H1 (cell line): ENCODE results near the gene NFATC4. TPM values are rescaled to one million over a fixed set of nuclear protein-coding genes. Genes with fewer than 3 reads are reported as not detected.

Experiments used
- CTCF ChIA-PET: fragments of 300-600 bp; sonication (Branson Sonifier 250); formaldehyde crosslinking; loops from one replicate; lab custom pipeline; 2021; ENCODE audit not compliant: partially characterized antibody; lab: Charles Lee
- POLR2A ChIA-PET: fragments of 300-600 bp; sonication (Branson Sonifier 250); formaldehyde crosslinking; loops from one replicate; lab custom pipeline; 2021; ENCODE audit warnings: inconsistent platforms; ENCODE audit not compliant: partially characterized antibody; lab: Charles Lee
- DNase-seq, 2 experiments: peaks; one replicate each; pipeline versions ENCODE4 v3.0.0 to v3.0.0-alpha.2; 2010 to 2022; ENCODE audit warnings: low spot score in 2 of 2, low read depth in 1 of 2, mixed read lengths in 1 of 2
- FAIRE-seq: peaks from 2 replicates; lab custom pipeline; 2011; peaks lifted over from hg19 to GRCh38; lab: Jason Lieb, UNC
- H2AFZ ChIP-seq: 2 replicates; pipeline ENCODE4 v1.8.1; 2012; ENCODE audit warnings: low read length, inconsistent platforms
- H2AK5ac ChIP-seq: 2 replicates; pipeline ENCODE4 v1.6.1; 2013; ENCODE audit warnings: low read depth, low read length
- H2BK120ac ChIP-seq: replicated peaks from 2 replicates; pipeline ENCODE3; 2013; ENCODE audit warnings: low read depth, low read length, inconsistent platforms
- H2BK12ac ChIP-seq: 2 replicates; pipeline ENCODE4 v1.6.1; 2013; ENCODE audit warnings: low read depth, low read length
- H2BK15ac ChIP-seq: 2 replicates; pipeline ENCODE4 v1.6.1; 2013; ENCODE audit warnings: low read length
- H2BK20ac ChIP-seq: 2 replicates; pipeline ENCODE4 v1.6.1; 2013; ENCODE audit warnings: low read length
- H2BK5ac ChIP-seq: 2 replicates; pipeline ENCODE4 v1.6.1; 2013; ENCODE audit warnings: low read depth, low read length
- H3K14ac ChIP-seq: 2 replicates; pipeline ENCODE4 v1.6.1; 2013; ENCODE audit warnings: inconsistent platforms; ENCODE audit not compliant: insufficient read length
- H3K18ac ChIP-seq: 2 replicates; pipeline ENCODE4 v1.6.1; 2013; ENCODE audit warnings: low read length; ENCODE audit errors: extremely low read depth
- H3K23ac ChIP-seq: 2 replicates; pipeline ENCODE4 v1.6.1; 2013; ENCODE audit warnings: inconsistent platforms; ENCODE audit not compliant: insufficient read length
- H3K23me2 ChIP-seq: 2 replicates; pipeline ENCODE4 v1.6.1; 2013; ENCODE audit warnings: low read depth, low read length
- H3K27ac ChIP-seq: 2 replicates; pipeline ENCODE4 v1.6.1; 2011; ENCODE audit warnings: low read depth, low read length, inconsistent platforms
- H3K27me3 ChIP-seq, 4 experiments: replicated peaks in 1 of 4; 1 replicate in 1 of 4; 2 replicates in 3 of 4; pipeline versions ENCODE4 v1.6.1 to v1.8.1; 2011 to 2013; ENCODE audit warnings: low read length in 3 of 4, mild to moderate bottlenecking in 3 of 4, inconsistent platforms in 2 of 4, mixed read lengths in 2 of 4, moderate library complexity in 1 of 4; ENCODE audit not compliant: control insufficient read depth in 3 of 4, insufficient read depth in 3 of 4; ENCODE audit errors: extremely low read depth in 1 of 4
- H3K36me3 ChIP-seq, 4 experiments: 2 replicates each; pipeline versions ENCODE4 v1.6.1 to v1.8.1; 2011 to 2013; ENCODE audit warnings: mild to moderate bottlenecking in 4 of 4, low read length in 3 of 4, moderate library complexity in 2 of 4, control low read depth in 1 of 4, inconsistent platforms in 1 of 4; ENCODE audit not compliant: insufficient read depth in 4 of 4, control insufficient read depth in 2 of 4
- H3K4ac ChIP-seq: replicated peaks from 2 replicates; pipeline ENCODE3; 2013; ENCODE audit warnings: low read length, low read depth, mixed read lengths, inconsistent platforms; ENCODE audit not compliant: insufficient read length
- H3K4me1 ChIP-seq, 4 experiments: replicated peaks in 1 of 4; 1 replicate in 1 of 4; 2 replicates in 3 of 4; pipeline versions ENCODE4 v1.6.1 to v1.8.1; 2011 to 2013; ENCODE audit warnings: low read length in 3 of 4, inconsistent platforms in 2 of 4, mixed read lengths in 1 of 4; ENCODE audit not compliant: insufficient read depth in 4 of 4, control insufficient read depth in 3 of 4
- H3K4me2 ChIP-seq, 2 experiments: 2 replicates each; pipeline versions ENCODE4 v1.6.1 to v1.8.1; 2011 to 2013; ENCODE audit warnings: low read depth in 2 of 2, low read length in 2 of 2, control low read depth in 1 of 2, inconsistent platforms in 1 of 2, mild to moderate bottlenecking in 1 of 2; ENCODE audit not compliant: insufficient read depth in 1 of 2
- H3K4me3 ChIP-seq, 4 experiments: fragments of 200-600, 300-600 bp in 1 of 4; sonication (generic), shearing (Covaris generic), sonication (Bioruptor Twin) in 1 of 4; 2 replicates each; pipeline versions ENCODE4 v1.5.1 to v1.8.1; 2011 to 2016; ENCODE audit warnings: low read length in 4 of 4, low read depth in 3 of 4, control low read depth in 2 of 4, inconsistent platforms in 2 of 4, mild to moderate bottlenecking in 2 of 4, mixed read lengths in 1 of 4, moderate library complexity in 1 of 4; ENCODE audit not compliant: insufficient read depth in 2 of 4; ENCODE audit errors: extremely low read depth in 1 of 4
- H3K56ac ChIP-seq: replicated peaks from 2 replicates; pipeline ENCODE3; 2013; ENCODE audit warnings: low read depth, mild to moderate bottlenecking, mixed read lengths, low read length, inconsistent platforms; ENCODE audit not compliant: insufficient read length
- H3K79me1 ChIP-seq: 2 replicates; pipeline ENCODE4 v1.6.1; 2013; ENCODE audit warnings: low read depth, low read length, control low read depth
- H3K79me2 ChIP-seq, 2 experiments: 2 replicates each; pipeline versions ENCODE4 v1.6.1 to v1.8.1; 2012 to 2013; ENCODE audit warnings: low read length in 2 of 2, mild to moderate bottlenecking in 2 of 2, inconsistent platforms in 1 of 2; ENCODE audit not compliant: insufficient read depth in 2 of 2, control insufficient read depth in 1 of 2
- H3K9ac ChIP-seq, 4 experiments: replicated peaks in 1 of 4; 1 replicate in 1 of 4; 2 replicates in 3 of 4; pipeline versions ENCODE4 v1.6.1 to v1.8.1; 2011 to 2013; ENCODE audit warnings: low read depth in 3 of 4, low read length in 3 of 4, control low read depth in 2 of 4, mild to moderate bottlenecking in 2 of 4, moderate library complexity in 2 of 4, inconsistent platforms in 1 of 4; ENCODE audit errors: extremely low read depth in 1 of 4
- H3K9me3 ChIP-seq, 2 experiments: 2 replicates each; pipeline versions ENCODE4 v1.6.1 to v1.8.1; 2012 to 2013; ENCODE audit warnings: mild to moderate bottlenecking in 2 of 2, moderate library complexity in 2 of 2, control low read depth in 1 of 2, inconsistent platforms in 1 of 2, low read depth in 1 of 2, low read length in 1 of 2, mixed read lengths in 1 of 2; ENCODE audit not compliant: insufficient read depth in 2 of 2
- H4K20me1 ChIP-seq, 2 experiments: replicated peaks in 1 of 2; 2 replicates each; pipeline versions ENCODE3 to v1.8.1; 2011 to 2013; ENCODE audit warnings: inconsistent platforms in 2 of 2, low read length in 2 of 2, mild to moderate bottlenecking in 1 of 2; ENCODE audit not compliant: insufficient read depth in 2 of 2, control insufficient read depth in 1 of 2
- H4K5ac ChIP-seq: 2 replicates; pipeline ENCODE4 v1.6.1; 2013; ENCODE audit warnings: low read length, low read depth, mixed read lengths, inconsistent platforms; ENCODE audit not compliant: insufficient read length
- H4K8ac ChIP-seq: 2 replicates; pipeline ENCODE4 v1.8.0; 2013; ENCODE audit warnings: mild to moderate bottlenecking, moderate library complexity, low read length, inconsistent platforms; ENCODE audit not compliant: insufficient read depth; ENCODE audit errors: extremely low read depth
- H4K91ac ChIP-seq: replicated peaks from 2 replicates; pipeline ENCODE3; 2013; ENCODE audit warnings: low read length, mixed read lengths, inconsistent platforms; ENCODE audit not compliant: insufficient read length
- ASH2L ChIP-seq: fragments of 200-600, 300-600 bp; sonication (generic); IDR thresholded peaks from one replicate; pipeline ENCODE4 v1.7.1; 2017; ENCODE audit warnings: low read length
- EZH2 ChIP-seq: fragments of 200-600 bp; sonication (generic); IDR thresholded peaks from 2 replicates; pipeline ENCODE4 v1.7.1; 2012; ENCODE audit warnings: low read depth, mild to moderate bottlenecking, moderate library complexity, low read length, inconsistent platforms; ENCODE audit not compliant: severe bottlenecking
- TEAD4 ChIP-seq: IDR thresholded peaks from 2 replicates; pipeline ENCODE4 v1.6.1; 2012; ENCODE audit warnings: low read depth, low read length, inconsistent platforms, mixed read lengths
- WGBS, 2 experiments: shearing (Covaris generic) in 1 of 2; methylation state at CpG; one replicate each; pipeline versions ENCODE4 v1.1.6 to v1.1.7; 2013 to 2015; ENCODE audit warnings: low lambda C conversion rate in 2 of 2, mixed read lengths in 2 of 2, inconsistent platforms in 1 of 2, low coverage in 1 of 2, missing lambda C conversion rate in 1 of 2; ENCODE audit not compliant: insufficient replicate concordance in 2 of 2, insufficient coverage in 1 of 2, insufficient read length in 1 of 2; ENCODE audit errors: extremely low coverage in 1 of 2, missing lambda C conversion rate in 1 of 2; 5-methylcytosine and 5-hydroxymethylcytosine counted together
- polyA plus RNA-seq, 7 experiments: library from polyadenylated mRNA; depleted of rRNA in 3 of 7; stranded (reverse) in 5 of 7; unstranded in 2 of 7; fragments of >200 nt in 5 of 7; fragments of 200-250 nt in 2 of 7; gene quantifications; 1 replicate in 5 of 7; 2 replicates in 1 of 7; 4 replicates in 1 of 7; pipeline versions ENCODE4 v1.2.1 to v1.2.3, GENCODE V29; 2011 to 2013; ENCODE audit warnings: missing spikeins in 2 of 7, mixed read lengths in 2 of 7
- total RNA-seq: library from RNA; stranded (reverse); fragmentation: NEBNext Ultra II Directional; extraction: Animal tissue kit (Norgen Biotek cat#: 25700); gene quantifications from 2 replicates; pipeline ENCODE4 v1.2.1, GENCODE V29; 2021
- TF ChIP-seq, protein P1 (sequence below): IDR thresholded peaks from 2 replicates; pipeline ENCODE4 v1.6.1; 2011; ENCODE audit warnings: low read length, improper control_type of control experiment

NFATC4 gene
- total and polyA plus RNA-seq, 2 of the 8 experiments (the other 6 are each of a cell fraction or from before 2014, with no cell fraction given), result 47.3 to 50.3 TPM

DNA sequence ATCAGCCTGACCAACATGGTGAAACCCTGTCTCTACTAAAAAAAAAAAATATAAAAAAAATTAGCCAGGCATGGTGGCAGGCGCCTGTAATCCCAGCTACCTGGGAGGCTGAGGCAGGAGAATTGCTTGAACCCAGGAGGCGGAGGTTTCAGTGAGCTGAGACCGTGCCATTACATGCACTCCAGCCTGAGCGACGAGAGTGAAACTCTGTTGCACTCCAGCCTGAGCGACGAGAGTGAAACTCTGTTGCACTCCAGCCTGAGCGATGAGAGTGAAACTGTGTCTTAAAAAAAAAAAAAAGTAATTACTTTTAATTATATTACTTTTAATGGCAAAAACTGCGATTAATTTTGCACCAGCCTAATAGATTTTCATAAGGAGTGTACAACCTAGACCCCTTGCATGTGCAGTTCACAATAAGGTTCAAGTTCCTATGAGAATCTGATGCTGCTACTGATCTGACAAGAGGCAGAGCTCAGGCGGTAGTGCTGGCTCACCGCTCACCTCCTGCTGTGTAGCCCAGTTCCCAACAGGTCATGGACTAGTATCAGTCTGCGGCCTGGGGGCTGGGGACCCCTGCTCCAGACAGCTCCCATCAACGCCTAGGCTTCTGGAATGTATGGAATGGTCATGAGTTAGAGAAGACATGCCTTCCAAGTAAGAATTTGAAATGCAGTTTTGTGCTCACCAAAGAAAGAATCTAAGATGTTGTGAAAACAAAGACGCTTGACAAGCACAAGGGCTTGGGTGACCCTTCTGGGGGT is 46.6 kb upstream of the NFATC4 start:
- ChIA-PET POLR2A (interaction anchor here (0.7 to 1.7 kb wide), 6 partner anchors 12 to 109 kb away, joined by 3 to 9 read pairs (median 4); partner anchors contain the start of genes CIDEB, DHRS1, KHNYN and NOP9), CTCF (interaction anchor here (0.6 to 27.8 kb wide), 9 partner anchors 11 to 154 kb away, joined by 3 to 664 read pairs (median 5); partner anchors contain the start of genes CBLN3, CIDEB and KHNYN)
- no peak overlapping the region for H2BK120ac ChIP-seq
- no peak overlapping the region for H2BK15ac ChIP-seq
- H3K9me3 ChIP-seq, result no peaks in the 10 kb centered on the region; a peak in 1 of 4 replicates
- peaks cover 0 to 50% (median 33%) of the 10 kb centered on the region in 4 experiments; a peak in 6 of 7 replicates for H3K27me3 ChIP-seq
- no peak overlapping the region for H3K18ac ChIP-seq
- FAIRE-seq, result no peak
- no peak overlapping the region for H2AFZ ChIP-seq
- no peak overlapping the region for H3K27ac ChIP-seq
- no peak overlapping the region for H3K56ac ChIP-seq
- WGBS, 2 experiments, result 91% methylated on average over 14 of the region's 14 CpGs; no CpG with 5 or more reads in 1 of the 2 experiments
- H3K23me2 ChIP-seq, result no peaks in the 10 kb centered on the region; the same call in 1 of the 2 replicates
- no peak overlapping the region for H2AK5ac ChIP-seq
- H3K79me1 ChIP-seq, result no peaks in the 10 kb centered on the region
- no peaks in the 10 kb centered on the region for H3K36me3 ChIP-seq
- no peak overlapping the region for H3K4me2 ChIP-seq
- no peak overlapping the region for H3K14ac ChIP-seq
- no peak overlapping the region for H2BK20ac ChIP-seq
- no peak for DNase-seq
- no peak overlapping the region for H3K4me3 ChIP-seq
- H3K23ac ChIP-seq, result no peak overlapping the region
- TF ChIP-seq EZH2 (no peak), TEAD4 (0 out of 2 replicates have a peak, but pooled peaks have one; percentile 22), ASH2L (no peak)
- TF ChIP-seq, protein P1, sequence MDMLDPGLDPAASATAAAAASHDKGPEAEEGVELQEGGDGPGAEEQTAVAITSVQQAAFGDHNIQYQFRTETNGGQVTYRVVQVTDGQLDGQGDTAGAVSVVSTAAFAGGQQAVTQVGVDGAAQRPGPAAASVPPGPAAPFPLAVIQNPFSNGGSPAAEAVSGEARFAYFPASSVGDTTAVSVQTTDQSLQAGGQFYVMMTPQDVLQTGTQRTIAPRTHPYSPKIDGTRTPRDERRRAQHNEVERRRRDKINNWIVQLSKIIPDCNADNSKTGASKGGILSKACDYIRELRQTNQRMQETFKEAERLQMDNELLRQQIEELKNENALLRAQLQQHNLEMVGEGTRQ, result no peak
- no peak overlapping the region for H4K8ac ChIP-seq
- no peak overlapping the region for H2BK12ac ChIP-seq
- no peaks in the 10 kb centered on the region for H3K4me1 ChIP-seq
- no peak overlapping the region for H2BK5ac ChIP-seq
- H4K20me1 ChIP-seq, result no peaks in the 10 kb centered on the region
- no peaks in the 10 kb centered on the region for H3K79me2 ChIP-seq
- no peak overlapping the region for H4K5ac ChIP-seq
- no peak overlapping the region for H4K91ac ChIP-seq
- no peak overlapping the region for H3K4ac ChIP-seq
- H3K9ac ChIP-seq, result no peak overlapping the region
